Prostate gland (tissue), 1 donor: ENCODE measurements around the gene PHF20.
"Not testable (repeated sequence)": the region's sequence is repeated elsewhere in the genome, so short reads cannot be mapped to it uniquely, and the experiment has no call there.

Experiments
- POLR2A ChIP-seq: fragments of 450-650 bp; IDR thresholded peaks from one replicate; pipeline ENCODE4 v1.6.1; 2016; ENCODE audit warnings: antibody characterized with exemption, mild to moderate bottlenecking
- POLR2AphosphoS5 ChIP-seq: sonication (generic); formaldehyde crosslinking; IDR thresholded peaks from one replicate; pipeline ENCODE4 v1.6.1; 2017; ENCODE audit warnings: antibody characterized with exemption

GRCh38 chr20:35744492-35744841 lies 27.3 kb upstream of the PHF20 start:
- TF ChIP-seq POLR2AphosphoS5, POLR2A: not testable (repeated sequence)
